HepG2 (cell line): ENCODE measurements around the gene PAMR1. TPM values are rescaled to one million over a fixed set of nuclear protein-coding genes. Genes with fewer than 3 reads are reported as not detected.

ENCODE experiments used
- ATAC-seq: fragments of 200-7000 bp; cut with Tn5 transposase; 3 replicates; pipeline ENCODE4 v1.9.1; 2020; ENCODE audit warnings: mild to moderate bottlenecking, moderate library complexity
- BruUV-seq: library from RNA; stranded (reverse); fragments of 400-500 nt; replicated peaks from 2 replicates; lab custom pipeline; 2021; lab: Mats Ljungman, UMichigan
- CTCF ChIA-PET: fragments of 300-600 bp; formaldehyde crosslinking; extraction: SDS; loops from one replicate; lab custom pipeline; 2021; ENCODE audit warnings: low total read pairs, inconsistent platforms, low intra/inter-chr PET ratio; lab: Yijun Ruan, JAX
- POLR2A ChIA-PET: fragments of 350-600 bp; sonication (Branson Sonifier 250); formaldehyde crosslinking; loops from one replicate; lab custom pipeline; 2020; ENCODE audit warnings: antibody characterized with exemption, inconsistent platforms; lab: Yijun Ruan, JAX
- DNase-seq: peaks from one replicate; pipeline ENCODE4 v3.0.0-alpha.2; 2015; ENCODE audit warnings: low spot score
- FAIRE-seq: peaks from 3 replicates; lab custom pipeline; 2011; peaks lifted over from hg19 to GRCh38; lab: Jason Lieb, UNC
- H2AFZ ChIP-seq: one replicate; pipeline ENCODE4 v1.6.1; 2011; ENCODE audit warnings: low read length, inconsistent platforms
- H3K27ac ChIP-seq: fragments of 300-600 bp; 3 replicates; pipeline ENCODE4 v1.8.0; 2011; ENCODE audit warnings: mixed run types, mild to moderate bottlenecking, mixed read lengths, low read length, inconsistent platforms; ENCODE audit not compliant: insufficient read depth; ENCODE audit errors: extremely low read length
- H3K27me3 ChIP-seq, 2 experiments: fragments of 200-600 bp in 1 of 2; 2 replicates in 1 of 2; 3 replicates in 1 of 2; pipeline versions ENCODE4 v1.6.0 to v1.8.0; 2011; ENCODE audit warnings: low read length in 2 of 2, mild to moderate bottlenecking in 2 of 2, moderate library complexity in 2 of 2, inconsistent platforms in 1 of 2; ENCODE audit not compliant: insufficient read depth in 2 of 2, control insufficient read depth in 1 of 2
- H3K36me3 ChIP-seq, 2 experiments: fragments of 200-600 bp in 1 of 2; replicated peaks in 1 of 2; 2 replicates in 1 of 2; 3 replicates in 1 of 2; pipeline versions ENCODE4 v1.5.1 to v1.8.0; 2011; ENCODE audit warnings: low read length in 2 of 2, inconsistent platforms in 1 of 2; ENCODE audit not compliant: insufficient read depth in 2 of 2, control insufficient read depth in 1 of 2
- H3K4me1 ChIP-seq: 2 replicates; pipeline ENCODE4 v1.5.1; 2012; ENCODE audit warnings: low read length, inconsistent platforms; ENCODE audit not compliant: insufficient read depth
- H3K4me2 ChIP-seq: 2 replicates; pipeline ENCODE4 v1.6.0; 2011; ENCODE audit warnings: low read depth, low read length, inconsistent platforms
- H3K4me3 ChIP-seq, 3 experiments: fragments of 200-600 bp in 1 of 3; sonication (generic), shearing (Covaris generic) in 1 of 3; replicated peaks in 1 of 3; 2 replicates each; pipeline ENCODE4 v1.5.1; 2011 to 2016; ENCODE audit warnings: low read length in 3 of 3, inconsistent platforms in 2 of 3, low read depth in 2 of 3, mild to moderate bottlenecking in 2 of 3, control low read depth in 1 of 3, mixed read lengths in 1 of 3; ENCODE audit not compliant: insufficient read depth in 1 of 3
- H3K79me2 ChIP-seq: one replicate; pipeline ENCODE4 v1.6.1; 2011; ENCODE audit warnings: low read length, inconsistent platforms; ENCODE audit not compliant: insufficient read depth
- H3K9ac ChIP-seq: 2 replicates; pipeline ENCODE4 v1.6.0; 2011; ENCODE audit warnings: mild to moderate bottlenecking, low read depth, low read length, inconsistent platforms; ENCODE audit not compliant: insufficient read depth
- H3K9me3 ChIP-seq: 2 replicates; pipeline ENCODE4 v1.5.1; 2012; ENCODE audit warnings: mild to moderate bottlenecking, low read length
- H4K20me1 ChIP-seq: 2 replicates; pipeline ENCODE4 v1.6.0; 2011; ENCODE audit warnings: inconsistent platforms, mild to moderate bottlenecking, low read length, moderate library complexity; ENCODE audit not compliant: insufficient read depth
- ATAD3A ChIP-seq: sonication (generic); formaldehyde crosslinking; IDR thresholded peaks from 2 replicates; pipeline ENCODE4 v1.4.0; 2020; ENCODE audit warnings: missing genetic modification reagents
- CTCF ChIP-seq: sonication (generic); formaldehyde crosslinking; IDR thresholded peaks from 2 replicates; pipeline ENCODE4 v1.5.0; 2020; ENCODE audit warnings: mild to moderate bottlenecking, missing genetic modification reagents, moderate library complexity
- SMC3 ChIP-seq: IDR thresholded peaks from 2 replicates; pipeline ENCODE4 v1.6.1; 2011; ENCODE audit warnings: low read length, improper control_type of control experiment
- STAG1 ChIP-seq: sonication (generic); formaldehyde crosslinking; IDR thresholded peaks from 2 replicates; pipeline ENCODE4 v1.4.0; 2020; ENCODE audit warnings: missing genetic modification reagents
- XRCC5 ChIP-seq: fragments of 200-400 bp; formaldehyde crosslinking; optimal IDR thresholded peaks from 2 replicates; pipeline ENCODE3; 2017; ENCODE audit warnings: mild to moderate bottlenecking, low read length
- WGBS: methylation state at CpG from one replicate; pipeline ENCODE4 v1.1.6; 2017; ENCODE audit warnings: low lambda C conversion rate; 5-methylcytosine and 5-hydroxymethylcytosine counted together
- in situ Hi-C: cut with HindIII; loops from 2 replicates; pipeline ENCODE4 v1.10.0; 2017; ENCODE audit warnings: low pct_unique_long_range_greater_than_20kb; ENCODE audit not compliant: extremely low pct_ligation_motif_present
- intact Hi-C: fragments of 100-400 bp; cut with micrococcal nuclease; formaldehyde crosslinking; loops from one replicate; pipeline ENCODE4 v1.10.0; 2022; ENCODE audit not compliant: unreplicated experiment
- polyA plus RNA-seq, 8 experiments: library from polyadenylated mRNA; depleted of rRNA in 3 of 8; stranded (reverse) in 7 of 8; unstranded in 1 of 8; fragments of >200 nt; fragmentation: Illumina TruSeq in 4 of 8; extraction: Trizol in 4 of 8; gene quantifications; 2 replicates each; pipeline versions ENCODE4 v1.2.1 to v1.2.3, GENCODE V29; 2011 to 2016; ENCODE audit warnings: low read depth in 4 of 8, missing spikeins in 1 of 8, mixed read lengths in 1 of 8; ENCODE audit not compliant: insufficient read depth in 1 of 8
- total RNA-seq, 5 experiments: library from RNA; depleted of rRNA; stranded (reverse); fragments of >200 nt; fragmentation: Illumina TruSeq; extraction: Trizol; gene quantifications; 2 replicates each; pipeline ENCODE4 v1.2.3, GENCODE V29; 2016; ENCODE audit warnings: low read depth in 1 of 5

PAMR1 gene
- total and polyA plus RNA-seq, 2 of the 13 experiments (the other 11 are each of a cell fraction or from before 2014, with no cell fraction given): not detected

GRCh38 chr11:35485656-35486322 is 39.6 kb downstream of the PAMR1 start:
- 10% methylated on average over 8 of the region's 12 CpGs for WGBS
- no peak overlapping the region for H3K4me2 ChIP-seq

More at GRCh38 chr11:35485656-35486322, 39.6 kb downstream of the PAMR1 start:
- FAIRE-seq (peak; percentile 52), ATAC-seq (peak; percentile 98), DNase-seq (peak; percentile 34)
- Histone ChIP-seq H3K27me3 (peaks cover 0 to 10% of the 10 kb centered on the region in 2 experiments; a peak in 1 of 5 replicates), H3K9ac (no peak overlapping the region), H2AFZ (no peak overlapping the region), H3K27ac (no peak overlapping the region), H3K4me1 (no peaks in the 10 kb centered on the region), H4K20me1 (no peaks in the 10 kb centered on the region), H3K36me3 (no peaks in the 10 kb centered on the region), H3K4me3 (no peak overlapping the region), H3K79me2 (no peaks in the 10 kb centered on the region), H3K9me3 (no peaks in the 10 kb centered on the region)
- no TSS peak for BruUV-seq
- intact Hi-C loops (loop anchor here (5.0 kb wide), 1 partner anchor 782 kb away; no protein-coding TSS in a partner anchor), in situ Hi-C loops (loop anchor here (25.0 kb wide), 1 partner anchor 777 kb away; no protein-coding TSS in a partner anchor)
- ChIA-PET CTCF (no interaction called here), POLR2A (no interaction called here)
- TF ChIP-seq CTCF (peak; percentile 80), ATAD3A (CRISPR knock-in tag) (no peak), STAG1 (peak; percentile 48), XRCC5 (peak; percentile 56), SMC3 (peak; percentile 32; the same call in 1 of the 2 replicates)
